Measurements from ENCODE around the gene PSMG4.

DNA sequence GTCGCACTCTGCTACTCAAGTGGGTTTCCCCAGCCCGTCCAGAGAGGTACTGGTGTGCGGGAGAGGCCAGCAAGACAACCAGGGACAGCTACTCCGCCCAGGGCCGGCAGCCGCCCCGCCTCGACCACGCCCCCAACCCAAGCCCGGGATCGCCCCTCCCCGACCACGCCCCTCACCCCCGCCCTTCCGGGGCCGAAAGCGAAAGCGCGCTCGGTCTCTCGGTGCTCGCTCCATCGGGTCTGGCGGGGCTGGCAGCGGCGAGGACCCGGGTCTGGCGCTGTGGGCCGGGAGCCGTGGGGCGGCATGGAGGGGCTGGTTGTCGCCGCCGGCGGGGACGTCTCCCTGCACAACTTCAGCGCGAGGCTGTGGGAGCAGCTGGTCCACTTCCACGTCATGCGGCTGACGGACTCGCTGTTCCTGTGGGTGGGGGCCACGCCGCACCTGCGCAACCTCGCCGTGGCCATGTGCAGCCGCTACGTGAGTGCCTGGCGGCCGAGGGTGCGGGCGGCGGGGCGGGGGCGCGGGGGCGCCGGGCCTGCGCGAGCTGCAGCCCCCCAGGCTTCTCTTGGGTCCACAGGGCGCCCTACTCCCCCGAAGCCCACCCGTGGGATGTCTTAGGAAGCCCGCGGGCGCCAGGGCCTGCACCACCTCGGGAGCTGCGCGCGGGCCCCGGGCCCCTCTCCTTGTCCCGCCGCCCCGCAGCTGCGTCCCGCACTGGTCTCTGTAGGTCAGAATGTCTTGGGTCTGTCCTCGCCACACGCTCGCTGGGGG, at the start of gene PSMG4:
- TF ChIP-seq CTCF (IDR thresholded peaks at IDR 0.05): no peak
- no peak for TF ChIP-seq EP300 (IDR thresholded peaks at IDR 0.05; ENCODE audit: low read depth)
- TF ChIP-seq POLR2A (IDR thresholded peaks at IDR 0.05): peak; percentile 65
- TF ChIP-seq POLR2AphosphoS5 (IDR thresholded peaks at IDR 0.05): peak; percentile 78 to 85 (median 83)

All from transverse colon (tissue), 4 donors.